Measurements from ENCODE around the gene ALK.

Gene ALK

GRCh38 chr2:29281916-29282247 is 639.5 kb downstream of the ALK start:
- H3K4me3 ChIP-seq (ENCODE audit: low read depth, low read length) = no peak overlapping the region
- 0 out of 2 replicates have a peak, but pooled peaks have one; percentile 40 for TF ChIP-seq FEZF1 (tag by site-specific recombination; IDR thresholded peaks at IDR 0.05)
- TF ChIP-seq TRIM28 (IDR thresholded peaks at IDR 0.05; ENCODE audit: borderline replicate concordance, low read length) = 0 out of 2 replicates have a peak, but pooled peaks have one; percentile 6
- TF ChIP-seq ZNF248 (tag by site-specific recombination; IDR thresholded peaks at IDR 0.05) = no peak
- TF ChIP-seq HOXC10 (CRISPR knock-in tag; IDR thresholded peaks at IDR 0.05) = no peak
- TF ChIP-seq ZNF366 (tag by site-specific recombination; conservative IDR thresholded peaks at IDR 0.05) = peak; percentile 47
- no peak for TF ChIP-seq GLIS1 (tag by site-specific recombination; IDR thresholded peaks at IDR 0.05)
- H3K4me1 ChIP-seq (ENCODE audit: control insufficient read depth, insufficient read depth, low read length) = peaks cover 7% of the 10 kb centered on the region
- no peaks in the 10 kb centered on the region for H3K36me3 ChIP-seq (ENCODE audit: control insufficient read depth in 2 of 2, insufficient read depth in 1 of 2, low read length in 2 of 2)
- ChIA-PET POLR2A (no interaction called here), CTCF (interaction anchor here (1.2 to 1.4 kb wide), 3 partner anchors 10 to 321 kb away, joined by 3 to 4 read pairs (median 4); no protein-coding TSS in a partner anchor)
- no peak overlapping the region for H3K27ac ChIP-seq (ENCODE audit: extremely low read depth, low read depth, low read length)
- no peaks in the 10 kb centered on the region for H3K9me3 ChIP-seq (ENCODE audit: control insufficient read depth, insufficient read depth, low read depth, low read length)

DNA sequence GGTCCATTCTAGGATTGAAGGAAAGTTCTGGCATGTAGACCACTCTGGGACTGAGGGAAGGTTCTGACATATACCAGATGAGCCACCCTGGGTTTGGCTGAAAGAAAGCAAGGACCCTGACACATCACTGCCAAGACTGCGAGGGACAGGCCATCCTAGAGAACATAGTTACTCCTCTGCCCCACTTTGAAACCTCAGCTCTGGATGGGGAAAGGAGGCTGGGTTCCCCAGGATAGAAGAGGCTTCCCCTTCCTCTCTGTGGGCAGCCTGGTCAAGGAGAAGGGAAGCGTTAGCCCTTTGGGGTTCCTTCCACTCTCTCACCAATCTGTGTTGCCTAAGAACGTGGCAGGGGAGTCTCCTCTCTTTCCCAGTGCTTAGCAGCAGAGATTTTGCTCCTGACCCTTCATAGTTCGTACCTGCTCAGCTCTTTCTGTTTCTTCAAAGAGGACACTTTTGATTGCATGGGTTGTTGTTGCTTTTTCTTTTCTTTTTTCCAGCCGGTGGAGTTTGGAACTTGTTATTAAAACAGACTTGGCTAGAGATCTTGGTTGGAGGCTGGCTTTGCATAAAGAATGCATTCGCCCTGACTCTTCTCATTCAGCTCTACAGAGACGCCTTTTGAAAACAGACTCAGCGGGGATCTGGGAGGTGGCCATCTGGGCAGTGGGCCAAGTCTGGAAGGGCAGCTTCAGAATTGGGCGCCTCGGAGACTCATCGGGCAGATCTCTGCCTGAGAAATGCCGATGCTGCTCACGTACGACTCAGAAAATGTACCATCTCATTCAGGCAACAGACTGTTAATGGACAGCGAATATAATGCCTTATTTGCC is 640.1 kb downstream of the ALK start:
- Histone ChIP-seq H3K9me3 (ENCODE audit: control insufficient read depth, insufficient read depth, low read depth, low read length) (no peaks in the 10 kb centered on the region), H3K36me3 (ENCODE audit: control insufficient read depth in 2 of 2, insufficient read depth in 1 of 2, low read length in 2 of 2) (no peaks in the 10 kb centered on the region), H3K4me1 (ENCODE audit: control insufficient read depth, insufficient read depth, low read length) (peaks cover 7% of the 10 kb centered on the region), H3K27ac (ENCODE audit: extremely low read depth, low read depth, low read length) (no peak overlapping the region), H3K4me3 (ENCODE audit: low read depth, low read length) (no peak overlapping the region)
- ChIA-PET POLR2A (no interaction called here), CTCF (interaction anchor here (0.6 to 1.4 kb wide), 5 partner anchors 10 to 836 kb away, joined by 3 to 7 read pairs (median 4); no protein-coding TSS in a partner anchor)
- TF ChIP-seq ZNF157 (tag by site-specific recombination; IDR thresholded peaks at IDR 0.05) (no peak), ZNF292 (tag by site-specific recombination; IDR thresholded peaks at IDR 0.05; ENCODE audit: borderline replicate concordance, low read depth) (no peak), TRIM28 (IDR thresholded peaks at IDR 0.05; ENCODE audit: borderline replicate concordance, low read length) (peak; percentile 36; the same call in 1 of the 2 replicates), ZNF785 (tag by site-specific recombination; IDR thresholded peaks at IDR 0.05) (no peak), BCL6B (tag by site-specific recombination; IDR thresholded peaks at IDR 0.05) (no peak), ZNF660 (tag by site-specific recombination; IDR thresholded peaks at IDR 0.05) (peak; percentile 71; the same call in 1 of the 2 replicates), ZNF169 (tag by site-specific recombination; IDR thresholded peaks at IDR 0.05) (no peak), ZNF248 (tag by site-specific recombination; IDR thresholded peaks at IDR 0.05) (no peak), ZNF311 (tag by site-specific recombination; IDR thresholded peaks at IDR 0.05; ENCODE audit: borderline replicate concordance) (no peak), ZNF561 (tag by site-specific recombination; IDR thresholded peaks at IDR 0.05; ENCODE audit: borderline replicate concordance) (no peak), ZNF274 (IDR thresholded peaks at IDR 0.05; ENCODE audit: low read length) (no peak), ZNF274 (tag by site-specific recombination; IDR thresholded peaks at IDR 0.05; ENCODE audit: borderline replicate concordance) (no peak), ZNF704 (tag by site-specific recombination; IDR thresholded peaks at IDR 0.05) (no peak), ZNF140 (tag by site-specific recombination; IDR thresholded peaks at IDR 0.05) (no peak), ZNF416 (tag by site-specific recombination; IDR thresholded peaks at IDR 0.05) (no peak), WT1 (tag by site-specific recombination; IDR thresholded peaks at IDR 0.05) (0 out of 2 replicates have a peak, but pooled peaks have one; percentile 45), ZNF449 (tag by site-specific recombination; IDR thresholded peaks at IDR 0.05) (no peak), ZNF521 (tag by site-specific recombination; IDR thresholded peaks at IDR 0.05) (no peak), ZNF626 (tag by site-specific recombination; IDR thresholded peaks at IDR 0.05) (no peak), ZBTB17 (tag by site-specific recombination; IDR thresholded peaks at IDR 0.05) (peak; percentile 72), ZFP69B (tag by site-specific recombination; IDR thresholded peaks at IDR 0.05) (peak; percentile 42; the same call in 1 of the 2 replicates)
- TF ChIP-seq, protein P1, sequence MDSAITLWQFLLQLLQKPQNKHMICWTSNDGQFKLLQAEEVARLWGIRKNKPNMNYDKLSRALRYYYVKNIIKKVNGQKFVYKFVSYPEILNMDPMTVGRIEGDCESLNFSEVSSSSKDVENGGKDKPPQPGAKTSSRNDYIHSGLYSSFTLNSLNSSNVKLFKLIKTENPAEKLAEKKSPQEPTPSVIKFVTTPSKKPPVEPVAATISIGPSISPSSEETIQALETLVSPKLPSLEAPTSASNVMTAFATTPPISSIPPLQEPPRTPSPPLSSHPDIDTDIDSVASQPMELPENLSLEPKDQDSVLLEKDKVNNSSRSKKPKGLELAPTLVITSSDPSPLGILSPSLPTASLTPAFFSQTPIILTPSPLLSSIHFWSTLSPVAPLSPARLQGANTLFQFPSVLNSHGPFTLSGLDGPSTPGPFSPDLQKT (IDR thresholded peaks at IDR 0.05; ENCODE audit: borderline replicate concordance, low read depth, low read length) = no peak
- TF ChIP-seq, protein P2, sequence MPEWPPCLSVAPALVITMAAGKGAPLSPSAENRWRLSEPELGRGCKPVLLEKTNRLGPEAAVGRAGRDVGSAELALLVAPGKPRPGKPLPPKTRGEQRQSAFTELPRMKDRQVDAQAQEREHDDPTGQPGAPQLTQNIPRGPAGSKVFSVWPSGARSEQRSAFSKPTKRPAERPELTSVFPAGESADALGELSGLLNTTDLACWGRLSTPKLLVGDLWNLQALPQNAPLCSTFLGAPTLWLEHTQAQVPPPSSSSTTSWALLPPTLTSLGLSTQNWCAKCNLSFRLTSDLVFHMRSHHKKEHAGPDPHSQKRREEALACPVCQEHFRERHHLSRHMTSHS (tag by site-specific recombination; IDR thresholded peaks at IDR 0.05) = no peak

Measured in HEK293 (cell line).